GM23338 (cell line): ENCODE results near the gene FXN. TPM values are rescaled to one million over a fixed set of nuclear protein-coding genes. Genes with fewer than 3 reads are reported as not detected.

Experiments
- ATAC-seq: fragments of 200-7000 bp; cut with Tn5 transposase; 3 replicates; pipeline ENCODE4 v1.9.1; 2020
- DNase-seq: peaks from one replicate; pipeline ENCODE4 v3.0.0-alpha.2; 2015; ENCODE audit warnings: low spot score
- H2AFZ ChIP-seq: fragments of 200-600 bp; sonication (generic); 2 replicates; pipeline ENCODE4 v1.8.0; 2016; ENCODE audit warnings: antibody characterized with exemption, mild to moderate bottlenecking, moderate library complexity
- H3F3A ChIP-seq: fragments of 200-600 bp; sonication (generic); replicated peaks from 2 replicates; pipeline ENCODE4 v1.8.0; 2017; ENCODE audit warnings: antibody characterized with exemption, mixed run types, low read depth
- H3K27ac ChIP-seq: fragments of 200-600 bp; sonication (generic); 2 replicates; pipeline ENCODE4 v1.6.1; 2016; ENCODE audit warnings: low read depth
- H3K27me3 ChIP-seq: fragments of 200-600 bp; sonication (generic); 2 replicates; pipeline ENCODE4 v1.8.0; 2016; ENCODE audit warnings: mild to moderate bottlenecking, mixed run types, moderate library complexity; ENCODE audit not compliant: insufficient read depth
- H3K36me3 ChIP-seq: fragments of 200-600 bp; sonication (generic); 2 replicates; pipeline ENCODE4 v1.8.0; 2016; ENCODE audit warnings: mild to moderate bottlenecking; ENCODE audit not compliant: insufficient read depth
- H3K4me1 ChIP-seq: fragments of 200-600 bp; sonication (generic); 2 replicates; pipeline ENCODE4 v1.8.0; 2016; ENCODE audit warnings: mild to moderate bottlenecking, moderate library complexity; ENCODE audit not compliant: insufficient read depth
- H3K4me2 ChIP-seq: fragments of 200-600 bp; sonication (generic); 2 replicates; pipeline ENCODE4 v1.7.1; 2017; ENCODE audit warnings: mixed run types
- H3K4me3 ChIP-seq: fragments of 200-600 bp; sonication (generic); 2 replicates; pipeline ENCODE4 v1.6.1; 2016; ENCODE audit warnings: mixed run types
- H3K79me2 ChIP-seq: fragments of 200-600 bp; sonication (generic); replicated peaks from 2 replicates; pipeline ENCODE4 v1.8.0; 2017; ENCODE audit warnings: mild to moderate bottlenecking; ENCODE audit not compliant: insufficient read depth
- H3K9me2 ChIP-seq: fragments of 200-600 bp; sonication (generic); 2 replicates; pipeline ENCODE4 v1.8.0; 2017; ENCODE audit not compliant: insufficient read depth
- H4K20me1 ChIP-seq: fragments of 200-600 bp; sonication (generic); replicated peaks from 2 replicates; pipeline ENCODE4 v1.8.0; 2017; ENCODE audit warnings: mild to moderate bottlenecking; ENCODE audit not compliant: insufficient read depth
- H3K27ac Mint-ChIP-seq: 2 replicates; pipeline ENCODE4 v1.8.0; 2020; ENCODE audit warnings: inconsistent platforms, mild to moderate bottlenecking, moderate library complexity, mixed read lengths
- H3K27me3 Mint-ChIP-seq: 3 replicates; pipeline ENCODE4 v1.8.0; 2022; ENCODE audit warnings: low read depth, mild to moderate bottlenecking, moderate library complexity, mixed read lengths, inconsistent platforms; ENCODE audit not compliant: insufficient read depth, poor library complexity
- H3K36me3 Mint-ChIP-seq: 3 replicates; pipeline ENCODE4 v1.8.0; 2021; ENCODE audit warnings: low read depth, mild to moderate bottlenecking, inconsistent platforms, moderate library complexity, mixed read lengths
- H3K4me1 Mint-ChIP-seq: 3 replicates; pipeline ENCODE4 v1.8.0; 2020; ENCODE audit warnings: mild to moderate bottlenecking, inconsistent platforms, mixed read lengths
- H3K4me3 Mint-ChIP-seq: 3 replicates; pipeline ENCODE4 v1.8.0; 2021; ENCODE audit warnings: moderate library complexity, mild to moderate bottlenecking, inconsistent platforms, mixed read lengths
- H3K9me3 Mint-ChIP-seq: 3 replicates; pipeline ENCODE4 v1.8.0; 2020; ENCODE audit warnings: moderate library complexity, mild to moderate bottlenecking, inconsistent platforms, mixed read lengths
- CREB1 ChIP-seq: fragments of 250-450 bp; sonication (Bioruptor Pico); IDR thresholded peaks from 2 replicates; pipeline ENCODE4 v1.5.0; 2020; ENCODE audit warnings: low read depth, mild to moderate bottlenecking, moderate library complexity
- EZH2 ChIP-seq: fragments of 200-600 bp; sonication (generic); IDR thresholded peaks from one replicate; pipeline ENCODE4 v1.8.0; 2017; ENCODE audit warnings: antibody characterized with exemption, mild to moderate bottlenecking, low read depth; ENCODE audit not compliant: unreplicated experiment
- EZH2phosphoT487 ChIP-seq: fragments of 200-600 bp; sonication (generic); IDR thresholded peaks from one replicate; pipeline ENCODE4 v1.8.1; 2018; ENCODE audit warnings: antibody characterized with exemption; ENCODE audit not compliant: unreplicated experiment
- JUNB ChIP-seq: IDR thresholded peaks from one replicate; pipeline ENCODE4 v1.6.1; 2016; ENCODE audit warnings: antibody characterized with exemption; ENCODE audit not compliant: unreplicated experiment
- POLR2AphosphoS5 ChIP-seq: IDR thresholded peaks from 2 replicates; pipeline ENCODE4 v1.6.1; 2016; ENCODE audit warnings: antibody characterized with exemption, low read depth
- STAT1 ChIP-seq: IDR thresholded peaks from one replicate; pipeline ENCODE4 v1.6.1; 2016; ENCODE audit warnings: antibody characterized with exemption; ENCODE audit not compliant: unreplicated experiment
- ZNF331 ChIP-seq: fragments of 250-450 bp; sonication (Bioruptor Pico); IDR thresholded peaks from 2 replicates; pipeline ENCODE4 v1.5.0; 2020; ENCODE audit warnings: low read depth, mild to moderate bottlenecking, moderate library complexity
- polyA plus RNA-seq: library from polyadenylated mRNA; unstranded; fragments of >200 nt; fragmentation: Nextera tagmentation; extraction: Ambion mirVana; gene quantifications from 2 replicates; pipeline ENCODE4 v1.2.1, GENCODE V29; 2016
- total RNA-seq: library from RNA; depleted of rRNA; stranded (reverse); fragments of >200 nt; shearing (Covaris generic); gene quantifications from 2 replicates; pipeline ENCODE4 v1.2.3, GENCODE V29; 2014
- TF ChIP-seq, protein P1 (sequence below): IDR thresholded peaks from one replicate; pipeline ENCODE4 v1.6.1; 2018; ENCODE audit warnings: antibody characterized with exemption; ENCODE audit not compliant: unreplicated experiment
- TF ChIP-seq, protein P2 (sequence below): IDR thresholded peaks from 2 replicates; pipeline ENCODE4 v1.6.1; 2016; ENCODE audit warnings: antibody characterized with exemption

The FXN gene
- total and polyA plus RNA-seq, 2 experiments from 2014 or later = 26.1 to 66.4 TPM

DNA sequence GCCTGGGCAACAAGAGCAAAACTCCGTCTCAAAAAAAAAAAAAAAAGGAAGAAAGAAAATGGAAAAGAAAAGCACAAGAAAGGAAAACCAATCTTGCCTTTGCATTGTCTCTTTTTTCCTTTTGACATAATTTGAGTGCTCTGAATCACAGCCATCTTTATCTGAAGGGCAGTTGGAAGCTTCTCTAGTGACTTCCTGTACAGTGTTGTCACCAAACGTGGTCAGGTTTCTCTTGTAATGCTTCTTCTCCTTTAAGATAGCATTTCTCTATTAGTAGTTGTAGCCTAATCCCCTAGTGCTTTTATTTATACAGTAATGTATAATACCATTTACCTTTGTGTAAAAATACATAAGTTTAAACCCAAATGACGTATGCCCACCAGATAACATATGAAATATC is 39.8 kb upstream of the FXN start:
- no peak overlapping the region for H3K4me3 ChIP-seq

DNA sequence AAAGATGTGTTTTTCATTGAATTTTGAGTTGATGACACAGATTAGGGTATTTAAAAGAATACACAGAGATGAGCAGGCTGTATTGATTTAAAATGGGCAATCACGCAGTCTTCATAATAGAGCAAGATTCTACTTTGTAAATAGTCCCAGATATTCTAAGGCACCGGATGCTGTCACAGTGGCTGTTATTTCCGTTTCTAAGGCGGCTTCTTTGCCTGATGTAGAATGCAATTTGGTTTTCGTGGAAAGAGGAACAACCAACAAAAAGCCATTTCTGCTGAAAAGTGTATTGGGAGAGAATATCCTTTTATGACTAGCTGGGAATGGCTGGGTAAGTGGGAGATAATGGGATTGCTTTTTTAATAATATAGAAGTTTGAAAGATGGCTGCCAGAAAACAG is 39.1 kb upstream of the FXN start:
- H3K4me2 ChIP-seq = no peak overlapping the region
- no peaks in the 10 kb centered on the region for H3K36me3 ChIP-seq
- H3K79me2 ChIP-seq = no peaks in the 10 kb centered on the region
- no peaks in the 10 kb centered on the region for H4K20me1 ChIP-seq
- peaks cover 27% of the 10 kb centered on the region for H3K4me1 ChIP-seq
- no peak for ATAC-seq
- Mint-ChIP-seq H3K9me3 (no peaks in the 10 kb centered on the region), H3K27ac (no peak overlapping the region), H3K27me3 (peaks cover 1% of the 10 kb centered on the region), H3K4me1 (peaks cover 36% of the 10 kb centered on the region), H3K4me3 (no peak overlapping the region), H3K36me3 (no peaks in the 10 kb centered on the region; the same call in 2 of the 3 replicates)
- no peak overlapping the region for H3K27ac ChIP-seq
- H3K4me3 ChIP-seq = no peak overlapping the region
- no peak for DNase-seq
- no peak for TF ChIP-seq EZH2phosphoT487
- TF ChIP-seq, protein P1, sequence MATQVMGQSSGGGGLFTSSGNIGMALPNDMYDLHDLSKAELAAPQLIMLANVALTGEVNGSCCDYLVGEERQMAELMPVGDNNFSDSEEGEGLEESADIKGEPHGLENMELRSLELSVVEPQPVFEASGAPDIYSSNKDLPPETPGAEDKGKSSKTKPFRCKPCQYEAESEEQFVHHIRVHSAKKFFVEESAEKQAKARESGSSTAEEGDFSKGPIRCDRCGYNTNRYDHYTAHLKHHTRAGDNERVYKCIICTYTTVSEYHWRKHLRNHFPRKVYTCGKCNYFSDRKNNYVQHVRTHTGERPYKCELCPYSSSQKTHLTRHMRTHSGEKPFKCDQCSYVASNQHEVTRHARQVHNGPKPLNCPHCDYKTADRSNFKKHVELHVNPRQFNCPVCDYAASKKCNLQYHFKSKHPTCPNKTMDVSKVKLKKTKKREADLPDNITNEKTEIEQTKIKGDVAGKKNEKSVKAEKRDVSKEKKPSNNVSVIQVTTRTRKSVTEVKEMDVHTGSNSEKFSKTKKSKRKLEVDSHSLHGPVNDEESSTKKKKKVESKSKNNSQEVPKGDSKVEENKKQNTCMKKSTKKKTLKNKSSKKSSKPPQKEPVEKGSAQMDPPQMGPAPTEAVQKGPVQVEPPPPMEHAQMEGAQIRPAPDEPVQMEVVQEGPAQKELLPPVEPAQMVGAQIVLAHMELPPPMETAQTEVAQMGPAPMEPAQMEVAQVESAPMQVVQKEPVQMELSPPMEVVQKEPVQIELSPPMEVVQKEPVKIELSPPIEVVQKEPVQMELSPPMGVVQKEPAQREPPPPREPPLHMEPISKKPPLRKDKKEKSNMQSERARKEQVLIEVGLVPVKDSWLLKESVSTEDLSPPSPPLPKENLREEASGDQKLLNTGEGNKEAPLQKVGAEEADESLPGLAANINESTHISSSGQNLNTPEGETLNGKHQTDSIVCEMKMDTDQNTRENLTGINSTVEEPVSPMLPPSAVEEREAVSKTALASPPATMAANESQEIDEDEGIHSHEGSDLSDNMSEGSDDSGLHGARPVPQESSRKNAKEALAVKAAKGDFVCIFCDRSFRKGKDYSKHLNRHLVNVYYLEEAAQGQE = no peak
- TF ChIP-seq CREB1 (CRISPR knock-in tag) = no peak
- no peak for TF ChIP-seq EZH2
- TF ChIP-seq JUNB = no peak
- no peak for TF ChIP-seq ZNF331
- TF ChIP-seq, protein P2, sequence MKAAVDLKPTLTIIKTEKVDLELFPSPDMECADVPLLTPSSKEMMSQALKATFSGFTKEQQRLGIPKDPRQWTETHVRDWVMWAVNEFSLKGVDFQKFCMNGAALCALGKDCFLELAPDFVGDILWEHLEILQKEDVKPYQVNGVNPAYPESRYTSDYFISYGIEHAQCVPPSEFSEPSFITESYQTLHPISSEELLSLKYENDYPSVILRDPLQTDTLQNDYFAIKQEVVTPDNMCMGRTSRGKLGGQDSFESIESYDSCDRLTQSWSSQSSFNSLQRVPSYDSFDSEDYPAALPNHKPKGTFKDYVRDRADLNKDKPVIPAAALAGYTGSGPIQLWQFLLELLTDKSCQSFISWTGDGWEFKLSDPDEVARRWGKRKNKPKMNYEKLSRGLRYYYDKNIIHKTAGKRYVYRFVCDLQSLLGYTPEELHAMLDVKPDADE = no peak
- H2AFZ ChIP-seq = no peak overlapping the region
- no peaks in the 10 kb centered on the region for H3K27me3 ChIP-seq
- H3K9me2 ChIP-seq = no peaks in the 10 kb centered on the region
- H3F3A ChIP-seq = no peaks in the 10 kb centered on the region; the same call in 1 of the 2 replicates

More for the DNA sequence above, 39.8 kb upstream of the FXN start:
- DNase-seq = no peak
- Histone ChIP-seq H2AFZ (no peak overlapping the region), H3K4me1 (peaks cover 27% of the 10 kb centered on the region), H3K4me2 (no peak overlapping the region), H3K27me3 (no peaks in the 10 kb centered on the region), H3F3A (no peaks in the 10 kb centered on the region; the same call in 1 of the 2 replicates), H3K79me2 (no peaks in the 10 kb centered on the region), H4K20me1 (no peaks in the 10 kb centered on the region), H3K27ac (no peak overlapping the region), H3K36me3 (no peaks in the 10 kb centered on the region), H3K9me2 (no peaks in the 10 kb centered on the region)
- Mint-ChIP-seq H3K4me3 (no peak overlapping the region), H3K27me3 (peaks cover 1% of the 10 kb centered on the region), H3K9me3 (no peaks in the 10 kb centered on the region), H3K4me1 (peaks cover 36% of the 10 kb centered on the region), H3K36me3 (no peaks in the 10 kb centered on the region; the same call in 2 of the 3 replicates), H3K27ac (no peak overlapping the region)
- TF ChIP-seq STAT1 (no peak), POLR2AphosphoS5 (no peak)
- no peak for ATAC-seq
